Ascending aorta (tissue), 2 donors: Measurements from ENCODE around the gene ITGA8. TPM values are rescaled to one million over a fixed set of nuclear protein-coding genes. Genes with fewer than 3 reads are reported as not detected.
A peak's percentile ranks its signal among the peaks of the same experiment; 100 is the strongest.
"Not testable (repeated sequence)": the region's sequence is repeated elsewhere in the genome, so short reads cannot be mapped to it uniquely, and the experiment has no call there.

Experiments used
- DNase-seq, 2 donors: peaks; one replicate each; pipeline ENCODE4 v3.0.0-alpha.2; 2019; ENCODE audit warnings: low spot score in 2 of 2
- H3K27ac ChIP-seq, 2 donors: fragments of 200-600 bp; sonication (generic); one replicate each; pipeline ENCODE4 v1.5.1; 2016 to 2017; ENCODE audit warnings: mild to moderate bottlenecking in 1 of 2
- H3K27me3 ChIP-seq: fragments of 200-600 bp; sonication (generic); one replicate; pipeline ENCODE4 v1.5.1; 2017
- H3K36me3 ChIP-seq, 2 donors: fragments of 200-600 bp; sonication (generic); one replicate each; pipeline ENCODE4 v1.5.1; 2016
- H3K4me1 ChIP-seq, 2 donors: fragments of 200-600 bp; sonication (generic); one replicate each; pipeline ENCODE4 v1.5.1; 2016 to 2017; ENCODE audit warnings: mild to moderate bottlenecking in 1 of 2
- H3K4me3 ChIP-seq, 2 donors: fragments of 200-600 bp; sonication (generic); one replicate each; pipeline ENCODE4 v1.5.1; 2016 to 2017; ENCODE audit warnings: mild to moderate bottlenecking in 1 of 2
- H3K9me3 ChIP-seq, 2 donors: fragments of 200-600 bp; sonication (generic); one replicate each; pipeline ENCODE4 v1.5.1; 2016
- intact Hi-C: fragments of 100-400 bp; cut with DNase I; formaldehyde crosslinking; loops from one replicate; pipeline ENCODE4 v1.15.1; 2023
- total RNA-seq: library from RNA; depleted of rRNA; stranded (reverse); fragments of >200 nt; gene quantifications from one replicate; pipeline ENCODE4 v1.1.0, GENCODE V29; 2016
- TF ChIP-seq, protein P1 (sequence below), 3 experiments: fragments of 200-600 bp in 2 of 3; fragments of 450-650 bp in 1 of 3; sonication (generic) in 2 of 3; IDR thresholded peaks; one replicate each; pipeline ENCODE4 v1.5.1; 2016 to 2019; ENCODE audit warnings: antibody characterized with exemption in 3 of 3, mild to moderate bottlenecking in 1 of 3, moderate library complexity in 1 of 3

Gene ITGA8
- total RNA-seq, 1 donor from 2014 or later, result 231 TPM

DNA sequence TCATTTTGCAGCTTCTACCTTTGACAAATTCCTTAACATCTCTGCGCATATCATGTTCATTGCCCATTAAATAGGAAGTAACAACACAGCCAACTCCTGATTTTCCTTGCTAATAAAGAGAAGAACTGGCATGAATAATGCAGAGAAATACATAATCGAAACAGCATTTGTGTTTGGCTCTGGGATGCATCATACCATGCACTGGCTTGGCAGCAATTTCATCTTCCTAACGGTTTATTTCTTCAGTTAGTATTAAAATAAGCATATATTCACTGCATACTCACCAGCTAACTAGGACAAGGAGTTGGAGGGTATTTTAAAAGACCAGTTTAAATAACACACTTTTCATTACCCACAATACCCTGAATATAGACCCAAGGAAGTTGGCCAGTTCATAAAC lies 132.5 kb downstream of the ITGA8 start:
- Histone ChIP-seq H3K27me3 (no peaks in the 10 kb centered on the region), H3K4me1 (peaks cover 0 to 2% of the 10 kb centered on the region in 2 donors), H3K9me3 (no peaks in the 10 kb centered on the region), H3K36me3 (peaks cover 39 to 60% of the 10 kb centered on the region in 2 donors), H3K4me3 (no peak overlapping the region), H3K27ac (peak overlapping the region in 1 of 2 donors; percentile 8)
- intact Hi-C loops, result loop anchor here (5.0 to 10.0 kb wide), 3 partner anchors 65 to 238 kb away; partner anchors contain the start of gene ITGA8
- DNase-seq, result no peak
- TF ChIP-seq, protein P1, sequence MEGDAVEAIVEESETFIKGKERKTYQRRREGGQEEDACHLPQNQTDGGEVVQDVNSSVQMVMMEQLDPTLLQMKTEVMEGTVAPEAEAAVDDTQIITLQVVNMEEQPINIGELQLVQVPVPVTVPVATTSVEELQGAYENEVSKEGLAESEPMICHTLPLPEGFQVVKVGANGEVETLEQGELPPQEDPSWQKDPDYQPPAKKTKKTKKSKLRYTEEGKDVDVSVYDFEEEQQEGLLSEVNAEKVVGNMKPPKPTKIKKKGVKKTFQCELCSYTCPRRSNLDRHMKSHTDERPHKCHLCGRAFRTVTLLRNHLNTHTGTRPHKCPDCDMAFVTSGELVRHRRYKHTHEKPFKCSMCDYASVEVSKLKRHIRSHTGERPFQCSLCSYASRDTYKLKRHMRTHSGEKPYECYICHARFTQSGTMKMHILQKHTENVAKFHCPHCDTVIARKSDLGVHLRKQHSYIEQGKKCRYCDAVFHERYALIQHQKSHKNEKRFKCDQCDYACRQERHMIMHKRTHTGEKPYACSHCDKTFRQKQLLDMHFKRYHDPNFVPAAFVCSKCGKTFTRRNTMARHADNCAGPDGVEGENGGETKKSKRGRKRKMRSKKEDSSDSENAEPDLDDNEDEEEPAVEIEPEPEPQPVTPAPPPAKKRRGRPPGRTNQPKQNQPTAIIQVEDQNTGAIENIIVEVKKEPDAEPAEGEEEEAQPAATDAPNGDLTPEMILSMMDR (IDR thresholded peaks at IDR 0.05), result no peak

DNA sequence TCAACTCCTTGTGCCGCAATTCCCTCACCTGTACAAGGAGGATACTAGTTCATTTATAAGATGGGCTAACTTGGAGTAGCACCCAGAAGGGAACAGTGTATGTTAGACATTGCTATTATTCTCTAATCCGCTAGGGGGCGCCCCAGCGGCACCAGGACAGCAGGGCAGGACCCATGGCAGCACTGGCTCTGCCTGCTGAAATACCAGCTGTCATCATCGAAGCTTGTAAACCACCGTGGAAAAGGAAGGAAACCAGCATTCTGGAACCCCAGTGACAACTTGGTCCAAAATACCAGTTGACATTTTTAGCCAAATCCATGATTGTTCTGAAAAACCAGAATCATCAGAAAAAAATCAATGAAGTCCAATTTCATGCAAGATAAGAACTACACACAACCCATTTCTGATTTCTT lies 134.4 kb downstream of the ITGA8 start:
- intact Hi-C loops, result loop anchor here (5.0 to 10.0 kb wide), 3 partner anchors 67 to 239 kb away; partner anchors contain the start of gene ITGA8
- peaks cover 0 to 3% of the 10 kb centered on the region in 2 donors for H3K4me1 ChIP-seq
- H3K27me3 ChIP-seq, result no peaks in the 10 kb centered on the region
- no peak overlapping the region for H3K4me3 ChIP-seq
- DNase-seq, result peak in 1 of 2 donors; percentile 84
- peaks cover 40 to 62% of the 10 kb centered on the region in 2 donors for H3K36me3 ChIP-seq
- H3K27ac ChIP-seq, result peak overlapping the region in 1 of 2 donors; percentile 31
- no peaks in the 10 kb centered on the region for H3K9me3 ChIP-seq
- TF ChIP-seq, protein P1 (IDR thresholded peaks at IDR 0.05), result peak; percentile 72 to 81 (median 80)

DNA sequence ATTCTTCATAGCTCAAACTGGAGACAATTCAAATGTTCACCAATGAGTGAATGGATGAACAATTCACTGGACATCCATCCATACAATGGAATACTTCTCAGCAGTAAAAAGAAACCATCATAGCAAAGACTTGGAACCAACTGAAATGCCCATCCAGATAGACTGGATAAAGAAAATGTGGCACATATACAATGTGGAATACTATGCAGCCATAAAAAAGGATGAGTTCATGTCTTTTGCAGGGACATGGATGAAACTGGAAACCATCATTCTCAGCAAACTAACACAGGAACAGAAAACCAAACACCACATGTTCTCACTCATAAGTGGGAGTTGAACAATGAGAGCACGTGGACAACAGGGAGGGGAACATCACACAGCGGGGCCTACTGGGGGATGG lies 136.8 kb downstream of the ITGA8 start:
- Histone ChIP-seq H3K4me1 (peaks cover 0 to 12% of the 10 kb centered on the region in 2 donors), H3K36me3 (peaks cover 33 to 48% of the 10 kb centered on the region in 2 donors)
- H3K9me3 ChIP-seq, H3K4me3 ChIP-seq, DNase-seq, H3K27me3 ChIP-seq, H3K27ac ChIP-seq: not testable (repeated sequence)
- intact Hi-C loops, result loop anchor here (5.0 to 10.0 kb wide), 2 partner anchors 151 to 242 kb away; no protein-coding TSS in a partner anchor

DNA sequence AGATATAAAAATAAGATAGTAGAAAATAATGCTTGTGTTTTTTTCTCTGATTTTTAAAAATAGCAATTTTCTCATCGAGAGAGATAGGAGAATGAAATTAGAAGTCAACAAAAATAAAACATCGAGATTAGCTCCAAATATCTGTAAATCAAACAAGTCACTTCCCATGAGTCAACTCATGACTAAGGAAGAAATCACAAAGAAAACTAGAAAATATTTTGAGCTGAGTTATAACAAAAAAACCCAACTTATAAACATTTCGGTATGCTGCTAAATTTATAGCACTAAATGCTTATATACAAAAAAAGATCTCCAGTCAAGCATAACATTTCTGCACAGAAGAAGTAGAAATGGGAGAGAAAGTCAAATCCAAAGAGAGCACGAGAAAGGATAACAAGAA lies 140.1 kb downstream of the ITGA8 start:
- H3K36me3 ChIP-seq, result peaks cover 55 to 72% of the 10 kb centered on the region in 2 donors
- DNase-seq, result no peak
- TF ChIP-seq, protein P1 (IDR thresholded peaks at IDR 0.05), result no peak
- H3K27me3 ChIP-seq, result no peaks in the 10 kb centered on the region
- intact Hi-C loops, result loop anchor here (5.0 to 10.0 kb wide), 2 partner anchors 147 to 245 kb away; no protein-coding TSS in a partner anchor
- H3K4me3 ChIP-seq, result no peak overlapping the region
- H3K27ac ChIP-seq, result peak overlapping the region in 1 of 2 donors; percentile 57
- peaks cover 0 to 10% of the 10 kb centered on the region in 2 donors for H3K4me1 ChIP-seq
- H3K9me3 ChIP-seq, result no peaks in the 10 kb centered on the region

DNA sequence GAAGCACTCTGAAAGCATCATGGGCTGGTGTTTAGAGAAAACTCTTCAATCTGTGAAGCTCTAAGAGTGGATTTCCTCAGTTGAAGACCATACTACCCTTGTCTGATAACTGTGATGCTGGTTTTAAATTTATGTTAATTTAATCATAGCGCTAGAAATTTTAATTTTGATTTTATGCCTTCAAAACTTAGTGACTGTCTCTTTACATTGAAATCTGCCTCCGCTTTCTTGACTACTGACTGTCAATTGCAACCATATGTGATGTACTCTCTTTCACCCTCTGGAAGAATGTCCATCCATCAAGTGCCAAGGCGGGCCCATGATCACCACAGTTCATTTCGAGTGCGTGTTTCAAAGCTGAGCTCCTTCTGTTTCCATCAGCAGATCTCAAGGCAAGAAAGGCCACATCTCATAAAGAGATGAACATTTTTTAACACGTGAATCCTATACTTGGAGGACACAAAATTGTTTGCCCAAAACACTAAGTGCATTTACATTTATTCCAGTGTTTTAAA lies 147.1 kb downstream of the ITGA8 start:
- intact Hi-C loops, result no loop called here
- H3K4me3 ChIP-seq, result no peak overlapping the region
- peaks cover 0 to 32% of the 10 kb centered on the region in 2 donors for H3K4me1 ChIP-seq
- peak overlapping the region in 1 of 2 donors; percentile 49 for H3K27ac ChIP-seq
- peaks cover 54 to 80% of the 10 kb centered on the region in 2 donors for H3K36me3 ChIP-seq
- no peaks in the 10 kb centered on the region for H3K27me3 ChIP-seq
- TF ChIP-seq, protein P1 (IDR thresholded peaks at IDR 0.05), result no peak
- no peak for DNase-seq
- no peaks in the 10 kb centered on the region for H3K9me3 ChIP-seq

DNA sequence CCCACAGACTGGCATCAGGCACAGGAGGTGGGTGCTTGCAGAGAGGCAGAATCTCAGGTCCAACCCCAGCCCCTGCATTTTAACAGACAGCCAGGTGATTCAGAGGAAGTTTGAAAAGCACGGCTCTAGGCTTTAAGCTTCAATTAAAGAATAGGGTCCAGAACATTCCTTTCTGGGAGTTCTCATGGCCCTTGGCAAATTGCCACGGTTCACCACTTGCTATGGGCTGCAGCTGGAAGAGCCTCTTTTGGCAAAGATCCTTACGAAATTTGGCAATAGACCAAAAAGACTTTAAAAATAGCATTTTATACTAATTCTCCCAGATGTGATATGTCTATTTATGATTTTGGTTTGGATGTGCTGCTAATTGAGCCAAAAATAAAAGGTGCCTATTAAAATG lies 148.1 kb downstream of the ITGA8 start:
- intact Hi-C loops, result no loop called here
- TF ChIP-seq, protein P1 (IDR thresholded peaks at IDR 0.05), result no peak
- DNase-seq, result peak in 1 of 2 donors; percentile 73
- Histone ChIP-seq H3K4me1 (peaks cover 0 to 34% of the 10 kb centered on the region in 2 donors), H3K27ac (peak overlapping the region; percentile 10 to 49), H3K27me3 (no peaks in the 10 kb centered on the region), H3K4me3 (no peak overlapping the region), H3K36me3 (peaks cover 53 to 75% of the 10 kb centered on the region in 2 donors), H3K9me3 (no peaks in the 10 kb centered on the region)
